ENCODE data around the gene ZNF548.

ZNF548 gene

DNA sequence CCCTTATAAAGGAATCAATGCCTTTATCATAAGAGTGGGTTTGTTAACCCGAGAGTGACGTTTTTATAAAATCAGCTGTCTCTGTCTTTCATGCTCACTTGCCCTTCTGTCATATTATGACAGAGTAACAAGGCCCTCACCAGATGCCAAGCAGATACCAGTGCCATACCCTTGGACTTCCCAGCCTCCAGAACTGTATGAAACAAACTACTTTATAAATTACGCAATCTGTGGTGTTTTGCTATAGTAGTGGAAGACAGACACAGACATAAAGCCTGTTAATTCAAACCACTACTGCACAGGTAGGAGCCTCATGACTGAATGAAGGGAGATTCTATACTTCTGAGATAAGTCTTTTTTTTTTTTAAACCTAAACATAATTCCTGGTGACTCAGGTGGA lies 62.7 kb downstream of the ZNF548 start:
- TF ChIP-seq EZH2phosphoT487 (IDR thresholded peaks at IDR 0.05; ENCODE audit: borderline replicate concordance, low read length) = no peak
- TF ChIP-seq, protein P1, sequence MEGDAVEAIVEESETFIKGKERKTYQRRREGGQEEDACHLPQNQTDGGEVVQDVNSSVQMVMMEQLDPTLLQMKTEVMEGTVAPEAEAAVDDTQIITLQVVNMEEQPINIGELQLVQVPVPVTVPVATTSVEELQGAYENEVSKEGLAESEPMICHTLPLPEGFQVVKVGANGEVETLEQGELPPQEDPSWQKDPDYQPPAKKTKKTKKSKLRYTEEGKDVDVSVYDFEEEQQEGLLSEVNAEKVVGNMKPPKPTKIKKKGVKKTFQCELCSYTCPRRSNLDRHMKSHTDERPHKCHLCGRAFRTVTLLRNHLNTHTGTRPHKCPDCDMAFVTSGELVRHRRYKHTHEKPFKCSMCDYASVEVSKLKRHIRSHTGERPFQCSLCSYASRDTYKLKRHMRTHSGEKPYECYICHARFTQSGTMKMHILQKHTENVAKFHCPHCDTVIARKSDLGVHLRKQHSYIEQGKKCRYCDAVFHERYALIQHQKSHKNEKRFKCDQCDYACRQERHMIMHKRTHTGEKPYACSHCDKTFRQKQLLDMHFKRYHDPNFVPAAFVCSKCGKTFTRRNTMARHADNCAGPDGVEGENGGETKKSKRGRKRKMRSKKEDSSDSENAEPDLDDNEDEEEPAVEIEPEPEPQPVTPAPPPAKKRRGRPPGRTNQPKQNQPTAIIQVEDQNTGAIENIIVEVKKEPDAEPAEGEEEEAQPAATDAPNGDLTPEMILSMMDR (IDR thresholded peaks at IDR 0.05; ENCODE audit: low read depth, low read length, poor library complexity, severe bottlenecking) = no peak
- H3K4me3 ChIP-seq (ENCODE audit: low read length) = no peak overlapping the region
- no peaks in the 10 kb centered on the region for H3K9me2 ChIP-seq (replicated peaks; ENCODE audit: control insufficient read depth, low read length)
- no peaks in the 10 kb centered on the region for H3F3A ChIP-seq (ENCODE audit: control insufficient read depth, insufficient read depth)
- H4K20me1 ChIP-seq (ENCODE audit: control insufficient read depth, insufficient read depth, low read depth, low read length) = no peaks in the 10 kb centered on the region
- no peaks in the 10 kb centered on the region for H3K79me2 ChIP-seq (ENCODE audit: control insufficient read depth, low read length)
- H3K27me3 ChIP-seq (ENCODE audit: control insufficient read depth, low read length) = no peaks in the 10 kb centered on the region
- H3K9me3 ChIP-seq (ENCODE audit: control insufficient read depth, insufficient read depth, low read length) = peaks cover 15% of the 10 kb centered on the region; the same call in 1 of the 2 replicates
- H3K36me3 ChIP-seq (ENCODE audit: control insufficient read depth, low read length) = no peaks in the 10 kb centered on the region
- no peak overlapping the region for H3K4me2 ChIP-seq (ENCODE audit: low read length)
- no peak overlapping the region for H3K27ac ChIP-seq (ENCODE audit: low read depth, low read length)
- no peaks in the 10 kb centered on the region for H3K4me1 ChIP-seq (ENCODE audit: control insufficient read depth, low read length)

All from DOHH2 (cell line).